HG02642 (cell line): ENCODE data around the gene GPANK1.

Experiments used
- ATAC-seq: cut with Tn5 transposase; IDR thresholded peaks from one replicate; pipeline ENCODE4 v1.9.1; 2021; ENCODE audit warnings: mild to moderate bottlenecking; ENCODE audit not compliant: unreplicated experiment, poor library complexity

Gene GPANK1

GRCh38 chr6:31663961-31664789, 622 bp downstream of the GPANK1 start:
- no peak for ATAC-seq

GRCh38 chr6:31663126-31663960, 1.5 kb downstream of the GPANK1 start:
- no peak for ATAC-seq

GRCh38 chr6:31662124-31662723, 2.6 kb downstream of the GPANK1 start:
- ATAC-seq, result no peak

- no peak for ATAC-seq
Observed at GRCh38 chr6:31661262-31662123, 3.3 kb downstream of the GPANK1 start.

GRCh38 chr6:31660381-31661261, 4.2 kb downstream of the GPANK1 start, which contains the start of gene C6orf47:
TSS of gene C6orf47 (minus strand) at chr6:31660778. CDS start at chr6:31659947, 831 bp downstream.
- peak; percentile 50 for ATAC-seq

- ATAC-seq, result no peak
Observed at GRCh38 chr6:31659649-31660380, 5.0 kb downstream of the GPANK1 start.

GRCh38 chr6:31658983-31659648, 5.7 kb downstream of the GPANK1 start:
- ATAC-seq, result no peak

- no peak for ATAC-seq
Observed at GRCh38 chr6:31658158-31658688, 6.6 kb downstream of the GPANK1 start.

- no peak for ATAC-seq
Observed at GRCh38 chr6:31657406-31658157, 7.2 kb downstream of the GPANK1 start.

GRCh38 chr6:31655349-31656237, 9.2 kb downstream of the GPANK1 start, which contains the start of gene APOM:
TSS of gene APOM (plus strand) at chr6:31655894. CDS start at chr6:31655967, 73 bp downstream.
- no peak for ATAC-seq

GRCh38 chr6:31654574-31655348, 10.0 kb downstream of the GPANK1 start:
- no peak for ATAC-seq

- peak; percentile 60 for ATAC-seq
Observed at GRCh38 chr6:31652925-31653724, 11.7 kb downstream of the GPANK1 start.

- peak; percentile 42 for ATAC-seq
Observed at GRCh38 chr6:31651602-31652191, 13.1 kb downstream of the GPANK1 start.

GRCh38 chr6:31645325-31645724, 19.5 kb downstream of the GPANK1 start:
- ATAC-seq, result no peak
